NCI-H2081 treated with DMSO at 0.1 percent for 48 hours (cell line): ENCODE measurements around the gene CHD9.
"Not testable (repeated sequence)": the region's sequence is repeated elsewhere in the genome, so short reads cannot be mapped to it uniquely, and the experiment has no call there.

ENCODE experiments used
- DNase-seq: peaks from one replicate; lab custom pipeline; 2025; lab: John Stamatoyannopoulos, UW

Gene CHD9

DNA sequence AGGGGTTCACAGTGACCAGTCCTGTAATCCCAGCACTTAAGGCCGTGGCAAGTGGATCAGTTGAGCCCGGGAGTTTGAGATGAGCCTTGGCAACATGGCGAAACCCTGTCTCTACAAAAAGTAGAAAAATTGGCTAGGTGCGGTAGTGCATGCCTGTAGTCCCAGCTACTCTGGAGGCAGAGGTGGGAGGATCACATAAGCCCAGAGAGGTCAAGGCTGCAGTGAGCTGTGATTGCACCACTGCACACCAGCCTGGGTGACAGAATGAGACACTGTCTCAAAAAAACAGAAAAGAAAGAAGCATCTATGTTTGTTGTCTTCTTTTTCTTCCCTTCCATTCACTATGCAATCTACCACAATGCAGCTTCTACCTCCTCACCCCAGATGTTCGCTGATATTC lies 227.5 kb downstream of the CHD9 start:
- no peak for DNase-seq

- no peak for DNase-seq
Measured at GRCh38 chr16:53282975-53283946, 228.5 kb downstream of the CHD9 start.

DNA sequence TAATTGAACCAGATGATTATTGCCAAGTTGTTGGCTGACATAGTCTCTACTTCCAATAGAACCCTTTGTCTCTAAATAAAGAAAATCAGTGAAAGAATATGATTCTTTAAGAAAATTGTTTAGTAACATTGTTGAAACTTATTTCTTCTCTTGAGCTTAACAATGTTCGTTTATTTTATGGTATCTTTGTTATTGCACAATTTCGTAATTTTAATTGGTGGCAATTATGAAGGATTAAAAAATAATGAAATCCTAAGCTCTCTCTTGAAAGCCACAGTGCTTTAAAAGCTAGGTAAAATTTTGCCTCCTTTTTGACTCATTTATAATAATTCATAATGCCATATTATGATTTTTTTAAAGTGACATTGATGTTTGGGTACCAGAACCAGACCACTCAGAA lies 230.4 kb downstream of the CHD9 start:
- DNase-seq: no peak

DNA sequence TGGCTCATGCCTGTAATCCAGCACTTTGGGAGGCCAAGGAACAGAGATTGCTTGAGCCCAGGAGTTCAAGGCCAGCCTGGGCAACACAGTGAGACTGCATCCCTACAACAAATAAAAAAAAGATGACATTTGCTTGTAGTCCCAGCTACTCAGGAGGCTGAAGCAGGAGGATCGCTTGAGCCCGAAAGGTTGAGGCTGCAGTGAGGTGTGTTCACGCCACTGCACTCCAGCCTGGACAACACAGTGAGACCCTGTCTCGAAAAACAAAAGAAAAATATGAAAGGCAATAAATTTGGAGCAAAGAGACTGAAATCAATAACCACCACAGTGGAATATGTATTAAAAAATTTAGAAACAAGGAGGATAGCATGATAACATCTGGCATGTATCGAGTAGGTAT lies 235.7 kb downstream of the CHD9 start:
- no peak for DNase-seq

- DNase-seq: no peak
Measured at GRCh38 chr16:53291757-53292392, 237.1 kb downstream of the CHD9 start.

GRCh38 chr16:53297477-53297876 lies 242.7 kb downstream of the CHD9 start:
- DNase-seq: no peak

GRCh38 chr16:53304334-53304733 lies 249.5 kb downstream of the CHD9 start:
- DNase-seq: no peak

DNA sequence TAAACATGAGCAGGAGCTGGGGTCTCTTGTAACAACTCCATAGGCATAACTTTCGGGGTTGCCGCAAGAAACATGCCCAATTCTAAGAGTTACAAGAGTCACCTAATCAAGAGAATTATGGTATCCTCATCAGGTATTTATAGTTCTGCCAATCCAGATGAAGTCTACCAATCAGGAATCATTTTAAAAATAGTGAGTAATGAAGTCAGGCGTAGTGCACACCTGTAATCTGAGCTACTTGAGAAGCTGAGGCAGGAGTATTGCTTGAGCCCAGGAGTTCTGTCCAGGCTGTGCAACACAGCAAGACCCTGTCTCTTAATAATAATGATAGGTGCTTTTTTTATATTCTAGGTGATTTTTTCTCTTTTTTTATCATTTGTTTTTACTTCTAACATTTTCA lies 251.0 kb downstream of the CHD9 start:
- DNase-seq: no peak

DNA sequence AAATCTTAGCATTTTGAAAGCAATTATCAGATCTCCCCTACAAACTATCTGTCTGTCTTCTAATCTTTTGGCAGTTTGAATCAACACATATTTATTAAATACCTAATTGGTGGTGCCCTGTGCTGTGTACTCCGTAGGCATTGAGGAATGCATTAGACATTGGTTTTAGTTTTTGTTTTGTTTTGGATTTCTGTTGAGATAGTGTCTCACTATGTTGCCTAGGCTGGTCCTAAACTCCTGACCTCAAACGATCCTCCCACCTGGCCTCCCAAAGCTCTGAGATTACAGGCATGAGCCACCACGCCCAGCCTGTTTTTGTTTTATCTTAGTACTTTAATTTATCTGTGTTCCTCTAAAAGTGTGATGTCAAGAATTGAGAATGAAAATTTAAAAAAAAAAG lies 254.7 kb downstream of the CHD9 start:
- no peak for DNase-seq

DNA sequence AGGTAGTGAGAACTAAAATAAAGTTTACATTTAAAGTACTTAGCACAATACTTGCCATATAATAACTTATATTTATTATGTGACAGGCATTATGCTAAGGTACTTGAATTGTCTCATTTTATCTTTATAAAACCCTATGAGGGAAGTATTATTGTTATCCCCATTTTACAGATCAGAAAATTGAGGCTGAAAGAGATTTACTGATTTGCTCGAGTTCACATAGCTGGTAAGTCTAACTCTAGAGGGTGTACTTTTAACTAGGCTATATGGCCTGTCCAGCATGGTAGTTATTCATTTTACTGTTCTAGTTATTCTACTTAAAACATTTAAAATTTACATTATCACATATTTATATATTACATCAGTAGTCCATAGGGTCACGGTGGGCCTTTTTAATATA lies 266.2 kb downstream of the CHD9 start:
- DNase-seq: no peak

DNA sequence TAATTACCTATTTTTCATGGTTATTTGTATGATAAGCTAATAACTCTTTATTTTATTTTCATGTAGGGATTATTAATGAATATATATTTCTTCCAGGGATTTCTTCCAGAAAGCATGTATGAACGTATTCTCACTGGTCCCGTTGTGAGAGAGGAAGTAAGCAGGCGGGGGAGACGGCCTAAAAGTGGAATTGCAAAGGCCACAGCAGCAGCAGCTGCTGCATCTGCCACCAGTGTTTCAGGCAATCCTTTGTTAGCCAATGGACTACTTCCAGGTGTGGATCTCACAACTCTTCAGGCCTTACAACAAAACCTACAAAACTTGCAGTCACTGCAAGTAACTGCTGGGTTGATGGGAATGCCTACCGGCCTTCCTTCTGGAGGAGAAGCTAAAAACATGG lies 269.1 kb downstream of the CHD9 start:
- no peak for DNase-seq

DNA sequence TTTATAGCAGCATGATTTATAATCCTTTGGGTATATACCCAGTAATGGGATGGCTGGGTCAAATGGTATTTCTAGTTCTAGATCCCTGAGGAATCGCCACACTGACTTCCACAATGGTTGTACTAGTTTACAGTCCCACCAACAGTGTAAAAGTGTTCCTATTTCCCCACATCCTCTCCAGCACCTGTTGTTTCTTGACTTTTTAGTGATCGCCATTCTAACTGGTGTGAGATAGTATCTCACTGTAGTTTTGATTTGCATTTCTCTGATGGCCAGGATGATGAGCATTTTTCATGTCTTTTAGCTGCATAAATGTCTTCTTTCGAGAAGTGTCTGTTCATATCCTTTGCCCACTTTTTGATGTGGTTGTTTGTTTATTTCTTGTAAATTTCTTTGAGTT lies 276.2 kb downstream of the CHD9 start:
- DNase-seq: not testable (repeated sequence)

GRCh38 chr16:53334581-53334980 lies 279.8 kb downstream of the CHD9 start:
- no peak for DNase-seq

DNA sequence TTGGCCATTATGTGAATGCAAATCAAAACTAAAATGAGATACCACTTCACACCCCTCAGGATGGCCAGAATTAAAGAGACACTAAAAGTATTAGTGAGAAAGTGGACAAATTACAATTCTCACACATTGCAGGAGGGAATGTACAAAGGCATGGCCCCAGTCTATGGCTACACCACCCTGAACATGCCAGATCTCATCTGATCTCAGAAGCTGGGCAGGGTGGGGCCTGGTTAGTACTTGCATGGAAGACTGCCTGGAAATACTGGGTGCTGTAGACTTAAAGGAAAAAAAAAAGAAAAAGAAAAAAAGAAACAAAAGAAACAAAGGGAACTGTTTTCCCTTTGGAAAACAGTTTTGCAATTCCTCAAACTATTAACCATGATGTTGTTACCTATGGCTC lies 282.5 kb downstream of the CHD9 start:
- no peak for DNase-seq

DNA sequence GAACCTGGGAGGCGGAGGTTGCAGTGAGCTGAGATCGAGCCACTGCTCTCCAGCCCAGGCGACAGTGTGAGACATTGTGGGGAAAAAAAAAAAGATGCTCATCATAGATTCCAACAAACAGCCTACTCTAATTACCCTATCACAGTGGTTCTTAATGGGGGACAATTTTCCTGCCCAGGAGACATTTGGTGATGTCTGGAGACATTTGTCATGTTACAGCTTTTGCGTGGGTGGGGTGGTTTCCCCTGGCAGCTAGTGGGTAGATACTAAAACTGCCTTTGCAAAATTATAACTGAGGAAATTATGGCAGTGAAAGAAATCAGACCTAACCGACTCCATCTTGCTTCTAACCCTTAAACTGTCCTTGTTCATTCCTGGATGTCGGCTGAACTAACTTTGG lies 287.0 kb downstream of the CHD9 start:
- no peak for DNase-seq

GRCh38 chr16:53355064-53355463 lies 300.3 kb downstream of the CHD9 start:
- no peak for DNase-seq

- no peak for DNase-seq
Measured at GRCh38 chr16:53356478-53357207, 301.9 kb downstream of the CHD9 start.

GRCh38 chr16:53357208-53357586 lies 302.4 kb downstream of the CHD9 start:
- DNase-seq: no peak

- DNase-seq: no peak
Measured at GRCh38 chr16:53357955-53358354, 303.2 kb downstream of the CHD9 start.

DNA sequence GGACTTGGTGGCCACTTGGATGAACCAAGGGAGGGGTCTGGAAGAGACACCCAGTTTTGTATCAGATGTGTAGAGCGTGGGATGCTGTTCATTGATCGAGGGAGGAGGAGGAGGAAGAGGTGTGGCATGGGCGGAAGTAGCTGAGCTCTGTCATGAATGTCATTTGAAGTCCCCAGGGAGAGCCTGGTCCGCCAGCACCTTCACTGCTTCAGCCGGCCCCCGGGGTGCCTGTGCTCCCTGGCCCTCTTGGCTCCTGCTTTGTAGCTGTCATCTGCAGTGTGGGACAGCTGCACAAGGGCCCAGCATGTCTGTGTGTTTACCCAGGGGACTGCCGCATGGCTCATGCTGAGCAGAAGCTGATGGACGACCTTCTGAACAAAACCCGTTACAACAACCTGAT lies 304.1 kb downstream of the CHD9 start:
- DNase-seq: no peak

DNA sequence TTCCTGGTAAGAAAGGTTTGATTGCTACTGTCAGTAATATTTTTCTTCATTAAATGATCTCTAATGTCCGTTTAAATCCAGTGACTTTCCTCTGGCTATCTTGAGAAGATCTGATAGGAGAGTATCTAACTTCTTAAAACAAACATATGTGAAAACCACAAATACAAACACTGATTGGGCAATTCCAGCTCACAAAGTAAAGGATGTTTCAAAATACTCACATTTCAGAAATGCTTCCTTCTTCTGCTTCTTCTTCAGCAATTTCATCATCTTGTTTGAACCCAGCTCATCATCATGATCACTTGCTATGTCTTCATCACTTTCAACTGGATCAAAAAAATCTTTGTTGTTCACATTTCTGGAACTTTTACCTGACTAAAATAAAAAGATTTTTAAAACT lies 315.1 kb downstream of the CHD9 start:
- DNase-seq: no peak

DNA sequence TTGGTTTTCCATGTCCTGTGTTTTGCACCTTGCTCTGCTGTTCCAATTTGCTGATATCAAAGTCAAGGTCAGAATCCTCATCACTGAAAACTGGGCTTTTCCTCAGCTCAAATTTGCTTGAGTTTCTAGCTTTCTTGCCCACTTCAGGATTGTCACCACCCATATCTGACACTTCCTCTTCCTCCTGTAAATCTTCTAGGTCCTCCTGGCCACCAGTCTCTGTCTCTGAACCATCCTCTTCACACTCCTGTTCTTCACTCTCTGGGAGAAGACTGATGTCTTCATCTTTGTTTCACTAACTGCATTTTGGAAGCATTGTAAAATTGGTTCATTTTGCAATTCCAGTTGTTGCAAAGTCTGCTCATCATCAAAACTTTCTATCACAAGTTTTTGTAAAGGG lies 316.0 kb downstream of the CHD9 start:
- DNase-seq: no peak
